HCT116 (cell line): ENCODE results near the gene HHIPL1.

Experiments
- CBX3 ChIP-seq: IDR thresholded peaks from 2 replicates; pipeline ENCODE4 v1.6.1; 2012; ENCODE audit warnings: low read depth
- CEBPB ChIP-seq: IDR thresholded peaks from 2 replicates; pipeline ENCODE4 v1.6.1; 2012; ENCODE audit warnings: low read depth
- EZH2phosphoT487 ChIP-seq: fragments of 200-600 bp; IDR thresholded peaks from 2 replicates; pipeline ENCODE4 v1.6.1; 2018; ENCODE audit warnings: antibody characterized with exemption, borderline replicate concordance
- POLR2A ChIP-seq: IDR thresholded peaks from 2 replicates; pipeline ENCODE4 v1.7.0; 2011; ENCODE audit warnings: borderline replicate concordance; ENCODE audit not compliant: insufficient read depth, insufficient read length; ENCODE audit errors: extremely low read depth
- POLR2AphosphoS5 ChIP-seq: IDR thresholded peaks from 2 replicates; pipeline ENCODE4 v1.6.1; 2011; ENCODE audit warnings: mild to moderate bottlenecking, low read depth, low read length, moderate library complexity
- SP1 ChIP-seq: IDR thresholded peaks from 2 replicates; pipeline ENCODE4 v1.6.1; 2012; ENCODE audit warnings: low read depth
- TCF7L2 ChIP-seq: IDR thresholded peaks from 2 replicates; pipeline ENCODE4 v1.7.0; 2011; ENCODE audit warnings: borderline replicate concordance, inconsistent platforms; ENCODE audit not compliant: insufficient read depth, insufficient read length; ENCODE audit errors: extremely low read depth
- ZFX ChIP-seq: fragments of 450-650 bp; IDR thresholded peaks from 2 replicates; pipeline ENCODE4 v1.6.1; 2017
- ZNF274 ChIP-seq: fragments of 200-500 bp; sonication (Bioruptor generic); IDR thresholded peaks from 2 replicates; pipeline ENCODE4 v1.6.1; 2014; ENCODE audit warnings: mild to moderate bottlenecking, low read depth, low read length, inconsistent platforms
- TF ChIP-seq, protein P1 (sequence below), 3 experiments: fragments of 200-600 bp in 1 of 3; sonication (generic) in 1 of 3; IDR thresholded peaks in 2 of 3; conservative IDR thresholded peaks in 1 of 3; 2 replicates each; pipeline ENCODE4 v1.5.1; 2012 to 2017; ENCODE audit warnings: low read depth in 2 of 3, low read length in 2 of 3, antibody characterized with exemption in 1 of 3, borderline replicate concordance in 1 of 3, control low read depth in 1 of 3, mild to moderate bottlenecking in 1 of 3, mixed read lengths in 1 of 3, mixed run types in 1 of 3, moderate library complexity in 1 of 3; ENCODE audit not compliant: insufficient read depth in 1 of 3

DNA sequence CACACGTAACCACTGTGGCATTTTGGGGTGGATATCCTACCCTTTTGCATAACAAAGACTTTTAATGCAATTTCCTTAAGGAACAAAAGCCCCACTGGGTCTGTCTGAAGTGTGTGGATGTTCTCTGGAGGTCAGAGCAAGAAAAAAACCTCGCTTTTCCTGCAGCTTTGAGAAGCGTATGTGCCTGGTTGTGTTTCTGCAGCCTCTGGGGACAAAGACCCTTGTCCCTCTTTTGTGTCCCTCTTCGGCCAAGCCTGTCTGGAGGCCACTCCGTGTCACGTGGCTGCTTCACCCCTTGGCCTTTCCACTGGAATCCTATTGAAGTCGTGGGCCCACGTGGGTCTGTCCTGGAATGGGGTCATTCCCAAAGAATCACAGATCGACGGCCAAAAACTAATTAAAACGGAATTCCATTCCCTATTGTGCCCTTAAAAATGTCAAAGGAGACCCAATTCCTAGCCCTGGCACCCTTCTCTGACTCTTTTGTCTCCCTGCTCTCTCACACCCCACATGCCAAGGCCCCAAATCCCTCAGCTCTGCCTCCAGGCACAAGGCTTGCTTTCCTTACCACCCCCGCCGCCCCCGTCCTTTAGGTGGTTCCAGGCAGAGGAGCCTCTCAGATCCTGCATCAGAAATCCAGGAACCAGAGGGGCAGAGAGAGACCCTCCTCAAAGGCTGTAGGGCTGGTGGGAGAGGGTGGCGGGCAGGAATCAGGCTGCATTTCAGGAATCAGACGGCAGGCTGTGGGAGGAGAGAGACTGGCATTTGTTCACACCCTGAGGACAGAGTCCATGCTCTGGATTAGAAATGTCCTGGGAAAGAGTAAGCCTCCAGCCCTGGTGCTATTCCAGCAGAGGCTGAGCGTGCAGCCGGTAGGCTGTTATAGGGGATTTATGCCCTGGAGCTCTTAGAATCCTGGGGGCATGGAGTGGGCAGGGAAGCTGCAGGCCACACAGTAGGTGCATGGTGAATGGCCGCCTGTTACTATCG lies 26.6 kb downstream of the HHIPL1 start:
- TF ChIP-seq, protein P1, sequence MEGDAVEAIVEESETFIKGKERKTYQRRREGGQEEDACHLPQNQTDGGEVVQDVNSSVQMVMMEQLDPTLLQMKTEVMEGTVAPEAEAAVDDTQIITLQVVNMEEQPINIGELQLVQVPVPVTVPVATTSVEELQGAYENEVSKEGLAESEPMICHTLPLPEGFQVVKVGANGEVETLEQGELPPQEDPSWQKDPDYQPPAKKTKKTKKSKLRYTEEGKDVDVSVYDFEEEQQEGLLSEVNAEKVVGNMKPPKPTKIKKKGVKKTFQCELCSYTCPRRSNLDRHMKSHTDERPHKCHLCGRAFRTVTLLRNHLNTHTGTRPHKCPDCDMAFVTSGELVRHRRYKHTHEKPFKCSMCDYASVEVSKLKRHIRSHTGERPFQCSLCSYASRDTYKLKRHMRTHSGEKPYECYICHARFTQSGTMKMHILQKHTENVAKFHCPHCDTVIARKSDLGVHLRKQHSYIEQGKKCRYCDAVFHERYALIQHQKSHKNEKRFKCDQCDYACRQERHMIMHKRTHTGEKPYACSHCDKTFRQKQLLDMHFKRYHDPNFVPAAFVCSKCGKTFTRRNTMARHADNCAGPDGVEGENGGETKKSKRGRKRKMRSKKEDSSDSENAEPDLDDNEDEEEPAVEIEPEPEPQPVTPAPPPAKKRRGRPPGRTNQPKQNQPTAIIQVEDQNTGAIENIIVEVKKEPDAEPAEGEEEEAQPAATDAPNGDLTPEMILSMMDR (IDR thresholded peaks at IDR 0.05 in 2 of 3, conservative IDR thresholded peaks at IDR 0.05 in 1 of 3; ENCODE audit: borderline replicate concordance in 1 of 3, insufficient read depth in 1 of 3, low read depth in 2 of 3, low read length in 2 of 3) = no peak
- no peak for TF ChIP-seq TCF7L2
- TF ChIP-seq CEBPB = no peak
- TF ChIP-seq POLR2A = no peak
- TF ChIP-seq SP1 = no peak
- TF ChIP-seq ZFX = no peak
- TF ChIP-seq POLR2AphosphoS5 = no peak
- TF ChIP-seq ZNF274 = no peak
- no peak for TF ChIP-seq EZH2phosphoT487
- TF ChIP-seq CBX3 = no peak
